HG03060 (cell line): ENCODE results near the gene C11orf97.
"Not testable (repeated sequence)": the region's sequence is repeated elsewhere in the genome, so short reads cannot be mapped to it uniquely, and the experiment has no call there.

Source experiments
- ATAC-seq: cut with Tn5 transposase; IDR thresholded peaks from one replicate; pipeline ENCODE4 v1.9.1; 2021; ENCODE audit warnings: low read depth, moderate number of reproducible peaks; ENCODE audit not compliant: unreplicated experiment

The C11orf97 gene

DNA sequence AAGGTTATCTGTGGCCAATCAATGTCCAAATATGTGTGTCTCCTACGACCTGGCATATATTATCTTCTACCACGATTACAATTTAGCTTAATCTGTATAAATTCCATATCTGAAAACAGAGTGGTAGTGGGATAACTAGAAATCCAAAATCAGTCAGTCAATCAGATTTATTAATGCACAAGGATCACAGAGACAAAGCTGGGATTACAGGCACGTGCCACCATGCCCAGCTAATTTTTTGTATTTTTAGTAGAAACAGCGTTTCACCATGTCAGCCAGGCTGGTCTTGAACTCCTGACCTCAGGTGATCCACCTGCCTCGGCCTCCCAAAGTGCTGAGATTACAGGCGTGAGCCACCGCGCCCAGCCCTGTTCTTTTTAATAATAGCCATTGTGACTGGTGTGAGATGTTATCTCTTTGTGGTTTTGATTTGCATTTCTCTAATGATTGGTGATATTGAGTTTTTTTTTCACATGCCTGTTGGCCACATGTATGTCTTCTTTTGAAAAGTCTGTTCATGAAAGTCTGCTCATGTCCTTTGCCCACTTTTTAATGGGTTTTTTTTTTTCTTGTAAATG, 43.6 kb downstream of the C11orf97 start:
- ATAC-seq = not testable (repeated sequence)

GRCh38 chr11:94557421-94557820, 45.2 kb downstream of the C11orf97 start:
- ATAC-seq = no peak

DNA sequence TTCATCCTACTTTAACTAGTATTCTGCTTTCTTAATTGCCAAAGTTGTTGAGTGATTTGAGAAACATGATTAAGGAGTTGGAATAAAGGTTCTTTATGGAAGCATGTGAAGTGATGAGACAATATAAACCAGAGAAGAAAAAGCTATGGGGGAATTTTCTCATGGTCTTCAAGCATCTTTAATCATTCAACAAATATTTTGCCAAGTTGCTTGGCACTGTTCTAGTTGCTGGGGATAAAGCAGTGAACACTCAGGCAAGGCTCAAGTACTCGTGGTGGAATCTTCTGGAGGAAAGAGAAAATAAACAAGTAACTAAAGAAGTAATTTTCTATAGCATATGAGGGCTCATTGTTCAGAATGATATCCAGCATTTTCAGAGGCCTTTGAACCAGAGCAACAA, 45.7 kb downstream of the C11orf97 start:
- no peak for ATAC-seq

DNA sequence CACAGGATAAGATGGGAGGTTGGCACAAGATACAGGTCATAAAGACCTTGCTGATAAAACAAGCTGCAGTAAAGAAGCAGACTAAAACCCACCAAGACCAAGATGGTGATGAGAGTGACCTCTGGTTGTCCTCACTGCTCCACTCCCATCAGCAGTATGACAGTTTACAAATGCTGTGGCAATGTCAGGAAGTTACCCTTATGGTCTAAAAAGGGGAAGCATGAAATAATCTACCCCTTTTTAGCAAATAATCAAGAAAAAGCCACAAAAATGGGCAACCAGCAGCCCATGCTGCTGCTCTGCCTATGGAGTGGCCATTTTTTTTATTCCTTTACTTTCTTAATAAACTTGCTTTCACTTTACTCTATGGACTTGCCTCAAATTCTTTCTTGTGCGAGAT, 46.2 kb downstream of the C11orf97 start:
- no peak for ATAC-seq

DNA sequence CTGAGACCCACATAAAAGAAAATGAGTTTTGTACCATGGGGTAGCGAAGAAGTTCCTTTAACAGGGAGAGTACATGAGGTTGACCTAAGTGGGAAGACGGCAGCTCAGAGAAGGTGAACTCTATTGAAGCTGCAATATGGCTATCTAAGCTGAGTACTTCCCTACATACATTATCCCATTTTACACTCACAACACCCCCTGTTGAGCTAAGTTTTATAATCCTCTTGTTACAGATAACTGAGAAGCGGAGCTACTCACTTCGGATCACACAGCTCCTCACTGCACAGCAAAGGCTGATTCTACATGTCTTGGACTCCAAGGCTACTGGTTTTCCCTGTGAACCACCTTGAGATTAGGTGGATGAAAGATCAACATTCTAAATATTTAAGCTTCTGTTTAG, 46.7 kb downstream of the C11orf97 start:
- ATAC-seq = no peak

- no peak for ATAC-seq
Observed at GRCh38 chr11:94559361-94559760, 47.1 kb downstream of the C11orf97 start.

DNA sequence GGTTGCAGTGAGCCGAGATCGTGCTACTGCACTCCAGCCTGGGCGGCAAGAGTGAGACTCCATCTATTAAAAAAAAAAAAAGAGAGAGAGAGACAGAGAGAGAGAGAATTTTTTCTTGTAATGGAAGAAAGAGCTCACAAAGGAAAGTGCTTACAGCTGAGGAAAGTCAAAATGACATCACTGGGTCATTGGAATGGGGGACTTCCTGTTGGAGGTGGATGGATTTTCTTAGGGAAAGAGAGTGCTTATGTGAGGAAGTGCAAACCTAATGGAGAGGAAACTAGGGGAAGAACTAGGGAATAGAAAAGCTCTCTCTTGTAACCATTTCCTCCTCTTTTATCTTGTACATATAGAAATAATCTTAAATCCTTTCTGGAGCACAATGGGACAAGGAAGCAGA, 48.6 kb downstream of the C11orf97 start:
- no peak for ATAC-seq

DNA sequence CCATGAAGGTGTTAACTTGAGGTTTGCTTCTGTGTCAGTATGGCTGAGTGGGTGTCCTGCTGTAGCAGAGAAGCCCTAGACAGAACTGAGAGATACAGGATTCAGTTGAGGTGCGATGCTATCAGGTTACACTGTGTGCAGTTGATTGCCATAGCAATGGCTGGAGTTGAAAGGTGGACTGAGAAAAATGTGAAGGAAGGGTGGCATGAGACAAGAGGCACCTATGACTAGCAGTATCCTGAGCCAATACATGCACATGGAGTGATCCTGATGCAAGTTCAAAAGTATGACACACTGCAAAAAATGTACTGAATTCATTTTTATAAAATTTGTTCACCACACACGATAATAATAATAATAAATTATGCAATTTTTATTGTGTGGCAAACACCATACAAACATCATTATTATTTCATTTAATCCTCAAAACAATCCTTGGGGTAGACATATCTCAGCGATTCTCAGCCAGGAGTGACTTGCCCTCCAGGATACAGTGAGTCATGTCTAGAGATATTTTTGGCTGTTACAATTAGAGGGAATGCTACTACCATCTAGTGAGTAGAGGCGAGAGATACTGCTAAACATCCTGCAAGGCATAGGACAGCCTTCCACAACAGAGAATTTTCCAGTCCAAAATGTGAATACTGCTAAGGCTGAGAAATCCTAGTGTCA, 51.1 kb downstream of the C11orf97 start:
- ATAC-seq = no peak

DNA sequence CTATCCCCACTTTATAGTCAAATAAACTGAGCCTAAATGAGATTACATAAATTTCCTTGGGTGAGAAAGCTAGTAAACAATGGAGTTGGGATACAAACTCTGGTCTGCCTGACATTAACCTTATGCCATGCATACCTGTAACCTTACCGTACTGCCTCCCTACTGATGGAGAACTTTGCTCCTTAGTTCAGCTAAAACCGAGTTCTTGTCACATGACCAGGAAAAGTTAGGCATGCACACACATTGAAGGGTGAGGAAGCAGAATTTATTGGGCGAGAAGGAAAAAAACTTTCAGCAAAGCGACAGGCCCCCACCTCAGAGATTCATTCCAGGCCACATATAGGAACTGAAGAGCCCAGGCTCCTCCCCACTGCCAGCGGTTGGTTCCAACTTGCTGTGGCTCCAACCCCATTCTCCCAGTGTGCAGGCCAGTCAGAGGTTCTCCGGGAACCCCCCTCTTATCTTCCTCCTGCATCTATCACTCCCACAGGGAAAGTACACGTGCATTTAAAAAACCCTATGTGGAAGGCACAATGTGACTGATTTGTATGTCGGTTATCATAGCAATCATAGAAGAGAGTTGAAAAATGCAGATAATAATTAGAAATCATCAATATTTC, 51.7 kb downstream of the C11orf97 start:
- ATAC-seq = no peak

DNA sequence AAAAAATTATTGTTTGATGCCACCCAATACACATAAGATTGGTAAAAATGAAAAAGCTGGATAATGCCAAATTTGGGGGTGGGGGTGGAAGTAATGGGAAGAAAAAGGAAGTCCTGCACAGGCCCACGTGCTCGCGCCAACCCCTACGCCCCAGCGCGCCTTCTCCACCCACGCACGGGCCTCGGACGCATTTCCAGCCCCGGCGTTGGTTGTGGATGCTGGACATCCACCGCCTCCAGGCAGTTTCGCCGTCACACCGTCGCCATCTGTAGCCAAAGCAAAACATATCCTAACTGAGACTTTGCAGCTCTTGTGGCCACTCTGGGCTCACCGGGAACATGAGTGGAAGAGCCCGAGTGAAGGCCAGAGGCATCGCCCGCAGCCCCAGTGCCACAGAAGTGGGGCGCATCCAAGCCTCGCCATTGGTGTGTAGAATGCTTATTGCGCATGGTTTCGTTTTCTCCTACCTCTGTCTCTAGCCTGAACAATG, 55.0 kb downstream of the C11orf97 start, which contains the start of gene PIWIL4:
Gene PIWIL4, plus strand, starts transcription at position 188 of the 490 bp plus-strand sequence. Its CDS starts 151 bp downstream, at position 339.
- ATAC-seq = no peak

DNA sequence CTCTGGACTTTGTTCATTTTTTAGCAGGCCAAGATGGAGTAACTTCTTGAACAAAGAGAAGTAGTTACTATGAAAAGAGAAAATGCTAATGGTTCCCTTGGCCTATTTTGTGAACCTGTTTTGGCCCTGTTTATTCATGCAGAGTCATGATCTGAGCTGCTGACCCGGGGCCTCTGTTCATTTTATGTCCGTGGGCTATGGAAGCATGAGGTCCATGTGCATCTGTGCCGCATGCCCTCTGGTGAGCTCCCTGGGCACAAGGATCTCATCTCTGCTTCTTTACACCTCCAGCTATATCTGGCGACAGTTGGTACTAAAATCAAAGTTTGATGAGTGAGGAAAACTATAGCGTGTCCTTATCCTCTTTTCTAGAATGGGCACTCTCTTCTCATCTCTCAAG, 55.9 kb downstream of the C11orf97 start:
- ATAC-seq = no peak

DNA sequence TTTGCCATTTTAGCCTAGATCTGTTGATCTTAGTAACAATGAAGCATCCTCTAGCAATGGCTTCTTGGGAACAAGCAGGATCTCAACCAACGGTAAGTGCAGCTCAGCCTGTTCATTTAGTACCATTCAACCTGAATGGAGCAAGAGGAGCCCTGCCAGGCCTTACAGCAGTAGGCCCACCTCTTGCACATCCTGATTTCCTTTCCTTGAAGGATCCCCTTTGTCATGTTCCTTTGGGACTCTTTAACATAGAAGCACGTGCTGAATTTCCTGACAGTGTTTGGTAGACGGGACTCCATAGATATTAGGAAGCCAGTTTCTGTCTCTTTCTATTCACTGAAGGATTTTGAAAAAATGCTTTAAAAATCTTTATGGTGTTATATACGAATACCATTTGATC, 56.5 kb downstream of the C11orf97 start:
- no peak for ATAC-seq

DNA sequence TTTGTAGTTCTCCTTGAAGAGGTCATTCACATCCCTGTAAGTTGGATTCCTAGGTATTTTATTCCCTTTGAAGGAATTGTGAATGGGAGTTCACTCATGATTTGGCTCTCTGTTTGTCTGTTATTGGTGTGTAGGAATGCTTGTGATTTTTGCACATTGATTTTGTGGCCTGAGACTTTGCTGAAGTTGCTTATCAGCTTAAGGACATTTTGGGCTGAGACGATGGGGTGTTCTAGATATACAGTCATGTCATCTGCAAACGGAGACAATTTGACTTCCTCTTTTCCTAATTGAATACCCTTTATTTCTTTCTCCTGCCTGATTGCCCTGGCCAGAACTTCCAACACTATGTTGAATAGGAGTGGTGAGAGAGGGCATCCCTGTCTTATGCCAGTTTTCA, 60.7 kb downstream of the C11orf97 start:
- ATAC-seq = not testable (repeated sequence)

DNA sequence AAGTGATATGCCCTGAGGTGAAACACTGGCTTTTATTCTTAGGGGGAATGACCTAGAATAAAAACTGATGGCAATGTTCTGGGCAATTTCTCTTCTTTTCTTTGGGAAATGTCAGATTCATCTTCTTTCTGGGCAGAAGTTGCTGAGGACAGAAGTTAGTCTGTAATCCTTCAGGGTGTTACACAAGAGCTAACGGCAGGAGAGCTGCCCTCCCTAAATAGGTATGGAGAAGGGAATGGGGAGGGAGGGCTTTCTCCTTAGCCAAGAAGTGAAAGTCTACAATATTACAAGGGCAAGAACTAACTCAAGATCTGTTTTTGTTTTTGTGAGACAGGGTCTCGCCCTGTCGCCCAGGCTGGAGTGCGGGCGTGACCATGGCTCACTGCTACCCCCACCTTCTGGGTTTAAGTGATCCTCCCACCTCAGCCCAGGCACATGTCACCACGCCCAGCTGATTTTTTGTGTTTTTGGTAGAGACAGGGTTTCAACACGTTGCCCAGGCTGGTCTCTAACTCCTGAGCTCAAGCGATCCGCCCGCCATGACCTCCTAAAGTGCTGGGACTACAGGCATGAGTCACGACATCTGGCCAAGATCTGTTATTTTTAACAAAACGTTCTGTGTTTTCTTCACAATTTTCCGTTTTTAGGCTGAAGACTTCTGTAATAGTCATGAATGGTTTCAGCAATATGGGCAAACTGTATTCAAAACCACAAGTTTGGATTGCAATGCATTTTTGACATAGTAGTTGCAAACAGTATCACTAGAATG, 62.1 kb downstream of the C11orf97 start:
- ATAC-seq = no peak

GRCh38 chr11:94576306-94576705, 64.0 kb downstream of the C11orf97 start:
- ATAC-seq = no peak

GRCh38 chr11:94577841-94578240, 65.6 kb downstream of the C11orf97 start:
- no peak for ATAC-seq
